ENCODE results near the gene PLCB3. TPM values are rescaled to one million over a fixed set of nuclear protein-coding genes. Genes with fewer than 3 reads are reported as not detected.

Gene PLCB3
- total RNA-seq, 2 experiments from 2014 or later: 18.1 to 20.4 TPM

DNA sequence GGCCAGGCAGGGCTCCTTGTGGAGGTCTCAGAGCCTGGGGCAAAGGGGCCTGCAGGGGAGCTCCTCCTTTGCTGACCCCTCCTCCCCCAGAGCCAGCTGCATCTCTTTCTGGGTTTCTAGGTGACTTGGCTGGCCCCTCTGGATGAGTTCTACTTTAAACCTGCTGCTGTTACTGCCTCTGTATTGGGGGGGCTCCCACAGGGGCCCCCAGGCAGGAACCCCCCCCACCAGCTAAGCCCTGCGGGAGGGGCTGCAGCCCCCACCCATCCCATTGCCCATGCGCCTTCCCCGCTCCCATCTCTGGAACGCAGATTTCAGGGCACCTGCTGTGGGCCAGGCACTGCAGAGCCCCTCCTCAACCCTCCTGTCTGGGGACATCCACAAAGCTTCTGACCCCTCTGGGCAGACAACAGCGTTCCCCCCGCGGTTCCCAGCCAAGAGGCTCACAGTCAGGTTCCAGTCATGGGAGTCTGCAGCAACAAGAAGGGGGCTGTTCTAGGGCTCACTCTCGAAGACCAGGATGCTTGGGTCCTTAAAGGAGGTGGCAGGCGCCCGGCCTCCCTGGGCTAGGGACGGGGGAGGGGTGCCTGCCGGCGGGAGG is 815 bp upstream of the PLCB3 start:
- H3K4me3 Mint-ChIP-seq: peak overlapping the region; percentile 76
- peaks cover 29% of the 10 kb centered on the region for H3K4me1 Mint-ChIP-seq
- H3K9me3 Mint-ChIP-seq (ENCODE audit: low read depth): no peaks in the 10 kb centered on the region
- peaks cover 2% of the 10 kb centered on the region for H3K36me3 Mint-ChIP-seq
- ATAC-seq (no peak), DNase-seq (no peak)
- H3K27me3 Mint-ChIP-seq: no peaks in the 10 kb centered on the region
- CTCF ChIA-PET: interaction anchor here (0.8 to 12.3 kb wide), 19 partner anchors 8 to 82 kb away, joined by 3 to 146 read pairs (median 7); partner anchors contain the start of genes BAD, CATSPERZ, ESRRA and FERMT3
- no peak overlapping the region for H3K27ac Mint-ChIP-seq

DNA sequence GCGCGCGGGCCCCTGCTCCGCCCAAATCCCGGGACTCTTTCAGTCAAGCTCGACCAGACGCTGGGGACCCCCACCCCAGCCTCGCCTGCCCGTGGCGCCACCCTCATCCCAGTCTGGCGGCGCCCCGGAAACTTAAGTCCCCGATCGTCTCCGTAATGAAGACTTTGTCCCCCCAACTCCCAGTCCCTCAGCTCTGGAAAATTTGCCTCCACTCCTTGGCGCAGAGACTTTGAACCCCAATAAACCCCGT is 348 bp downstream of the PLCB3 start:
- H3K27ac Mint-ChIP-seq: peak overlapping the region; percentile 69
- CTCF ChIA-PET: interaction anchor here (1.0 to 12.3 kb wide), 13 partner anchors 9 to 81 kb away, joined by 4 to 146 read pairs (median 12); partner anchors contain the start of genes BAD, CATSPERZ, ESRRA and FERMT3
- no peaks in the 10 kb centered on the region for H3K27me3 Mint-ChIP-seq
- H3K36me3 Mint-ChIP-seq: peaks cover 2% of the 10 kb centered on the region
- no peaks in the 10 kb centered on the region for H3K9me3 Mint-ChIP-seq (ENCODE audit: low read depth)
- H3K4me1 Mint-ChIP-seq: peaks cover 29% of the 10 kb centered on the region
- peak overlapping the region; percentile 89 for H3K4me3 Mint-ChIP-seq
- ATAC-seq: no peak
- DNase-seq: no peak

DNA sequence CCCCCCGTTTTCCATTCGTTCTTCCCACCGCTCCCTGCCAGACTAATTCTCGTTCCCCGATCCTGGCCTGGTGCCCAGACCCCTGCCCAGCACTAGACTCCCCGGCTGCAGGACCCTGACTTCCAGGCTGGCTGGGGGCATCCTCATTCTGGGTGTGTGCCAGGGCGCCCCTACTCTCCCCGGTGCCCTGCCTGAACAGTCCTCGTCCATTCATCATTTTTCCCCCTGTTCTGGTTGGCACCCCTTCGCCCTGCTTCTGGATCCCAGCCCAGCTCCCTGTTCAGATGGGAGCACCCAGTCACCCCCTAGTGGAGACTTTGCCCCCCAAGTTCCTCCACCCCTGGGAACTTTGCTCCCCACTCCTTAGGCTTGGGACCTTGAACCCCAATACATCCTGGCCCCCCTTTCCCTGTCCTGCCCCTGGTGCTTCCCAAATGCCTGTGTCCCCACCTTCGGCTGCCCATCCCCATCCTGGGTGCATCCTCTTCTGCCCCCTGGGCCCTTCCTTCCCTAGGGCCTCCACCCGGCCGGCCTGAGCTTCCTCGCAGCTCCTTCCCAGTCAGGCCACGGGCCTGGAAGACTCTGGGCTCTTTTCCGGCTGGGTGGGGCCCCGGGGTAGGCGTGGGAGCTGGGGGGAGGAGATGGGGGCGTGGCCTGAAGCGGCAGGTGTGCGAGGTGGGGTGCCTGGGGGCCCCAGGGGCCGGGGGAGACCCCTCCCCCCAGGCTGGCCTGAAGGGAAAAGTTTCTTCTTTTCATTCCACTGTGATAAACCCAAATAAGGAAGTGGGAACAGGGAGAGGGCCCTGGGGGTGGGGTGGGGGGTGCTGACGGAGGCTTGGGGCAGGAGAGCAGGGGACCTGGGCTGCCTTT is 908 bp downstream of the PLCB3 start:
- DNase-seq (no peak), ATAC-seq (no peak)
- CTCF ChIA-PET: interaction anchor here (0.6 to 12.3 kb wide), 13 partner anchors 8 to 536 kb away, joined by 3 to 146 read pairs (median 12); partner anchors contain the start of genes BAD, CATSPERZ, ESRRA and FERMT3
- H3K9me3 Mint-ChIP-seq (ENCODE audit: low read depth): no peaks in the 10 kb centered on the region
- peak overlapping the region; percentile 89 for H3K4me3 Mint-ChIP-seq
- no peaks in the 10 kb centered on the region for H3K27me3 Mint-ChIP-seq
- peak overlapping the region; percentile 69 for H3K27ac Mint-ChIP-seq
- H3K4me1 Mint-ChIP-seq: peaks cover 26% of the 10 kb centered on the region
- H3K36me3 Mint-ChIP-seq: peaks cover 2% of the 10 kb centered on the region

DNA sequence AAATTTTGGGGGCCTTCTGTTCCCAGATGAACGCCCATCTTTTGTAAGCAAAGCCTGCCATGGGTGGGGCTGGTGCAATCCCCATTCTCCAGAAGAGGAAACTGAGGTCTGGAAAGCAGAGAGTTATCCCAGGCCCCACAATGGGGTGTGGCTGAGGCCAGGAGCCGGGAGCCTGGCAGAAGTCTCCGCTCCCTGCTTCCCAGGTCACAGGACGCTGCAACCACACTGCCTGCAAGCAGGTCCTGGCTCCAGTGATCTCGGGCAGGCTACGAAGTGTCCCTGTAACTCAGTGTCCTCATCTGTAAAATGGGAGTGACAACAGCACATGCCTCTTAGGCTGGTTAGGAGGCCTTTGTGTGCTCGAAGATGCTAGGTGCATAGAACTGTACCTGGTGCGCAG is 1.7 kb downstream of the PLCB3 start:
- ATAC-seq (no peak), DNase-seq (no peak)
- CTCF ChIA-PET: interaction anchor here (1.1 to 4.7 kb wide), 6 partner anchors 11 to 48 kb away, joined by 5 to 68 read pairs (median 19); partner anchors contain the start of genes BAD, FKBP2 and GPR137
- Mint-ChIP-seq H3K9me3 (ENCODE audit: low read depth) (no peaks in the 10 kb centered on the region), H3K4me1 (peaks cover 23% of the 10 kb centered on the region), H3K36me3 (peaks cover 4% of the 10 kb centered on the region), H3K27ac (no peak overlapping the region), H3K27me3 (no peaks in the 10 kb centered on the region), H3K4me3 (no peak overlapping the region)

DNA sequence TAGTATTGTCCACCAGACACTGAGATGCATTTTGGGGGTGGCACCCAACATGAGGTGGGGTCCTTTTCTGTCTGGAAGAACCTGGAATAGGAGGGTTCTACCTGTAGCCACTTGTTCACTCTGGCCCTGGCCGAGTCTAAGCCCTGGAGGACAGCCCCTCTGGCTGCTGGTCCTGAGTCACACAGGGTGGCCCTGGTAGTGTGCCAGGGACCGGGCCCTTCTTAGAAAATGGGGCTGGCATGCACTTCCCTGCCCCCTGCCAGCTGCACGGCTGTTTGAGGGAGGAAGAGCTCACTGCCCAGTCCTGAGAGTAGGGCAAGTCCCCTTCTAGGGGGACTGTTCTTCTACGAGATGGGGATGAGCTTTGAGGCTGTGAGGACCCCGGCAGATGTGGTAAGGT is 2.2 kb downstream of the PLCB3 start:
- Mint-ChIP-seq H3K36me3 (peaks cover 4% of the 10 kb centered on the region), H3K27ac (no peak overlapping the region), H3K9me3 (ENCODE audit: low read depth) (no peaks in the 10 kb centered on the region), H3K4me1 (peaks cover 21% of the 10 kb centered on the region), H3K27me3 (no peaks in the 10 kb centered on the region), H3K4me3 (no peak overlapping the region)
- CTCF ChIA-PET: interaction anchor here (0.9 to 1.9 kb wide), 4 partner anchors 13 to 49 kb away, joined by 4 to 7 read pairs (median 5); partner anchors contain the start of gene BAD
- no peak for ATAC-seq
- DNase-seq: no peak

DNA sequence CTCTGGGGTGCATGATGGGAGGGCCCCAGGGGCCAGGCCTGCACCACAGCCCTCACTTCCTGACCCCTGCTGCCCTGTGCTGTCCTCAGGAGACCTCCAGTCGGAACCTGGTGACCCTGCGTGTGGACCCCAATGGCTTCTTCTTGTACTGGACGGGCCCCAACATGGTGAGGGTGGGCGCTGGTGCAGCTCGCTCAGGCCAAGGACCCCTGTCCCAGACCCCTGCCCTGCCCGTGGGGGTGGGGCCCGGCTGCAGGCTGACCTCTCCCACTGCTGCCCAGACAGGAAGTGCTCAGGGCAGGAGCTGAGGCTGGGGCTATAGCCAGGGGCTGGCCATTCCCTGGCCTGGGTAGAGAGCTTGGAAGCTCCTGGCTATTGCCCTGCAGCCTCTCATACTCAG is 3.0 kb downstream of the PLCB3 start:
- no peak overlapping the region for H3K27ac Mint-ChIP-seq
- DNase-seq (no peak), ATAC-seq (no peak)
- peaks cover 24% of the 10 kb centered on the region for H3K4me1 Mint-ChIP-seq
- no peaks in the 10 kb centered on the region for H3K27me3 Mint-ChIP-seq
- H3K9me3 Mint-ChIP-seq (ENCODE audit: low read depth): no peaks in the 10 kb centered on the region
- H3K4me3 Mint-ChIP-seq: no peak overlapping the region
- CTCF ChIA-PET: interaction anchor here (0.9 to 1.9 kb wide), 4 partner anchors 12 to 50 kb away, joined by 4 to 7 read pairs (median 5); partner anchors contain the start of gene BAD
- H3K36me3 Mint-ChIP-seq: peaks cover 5% of the 10 kb centered on the region

DNA sequence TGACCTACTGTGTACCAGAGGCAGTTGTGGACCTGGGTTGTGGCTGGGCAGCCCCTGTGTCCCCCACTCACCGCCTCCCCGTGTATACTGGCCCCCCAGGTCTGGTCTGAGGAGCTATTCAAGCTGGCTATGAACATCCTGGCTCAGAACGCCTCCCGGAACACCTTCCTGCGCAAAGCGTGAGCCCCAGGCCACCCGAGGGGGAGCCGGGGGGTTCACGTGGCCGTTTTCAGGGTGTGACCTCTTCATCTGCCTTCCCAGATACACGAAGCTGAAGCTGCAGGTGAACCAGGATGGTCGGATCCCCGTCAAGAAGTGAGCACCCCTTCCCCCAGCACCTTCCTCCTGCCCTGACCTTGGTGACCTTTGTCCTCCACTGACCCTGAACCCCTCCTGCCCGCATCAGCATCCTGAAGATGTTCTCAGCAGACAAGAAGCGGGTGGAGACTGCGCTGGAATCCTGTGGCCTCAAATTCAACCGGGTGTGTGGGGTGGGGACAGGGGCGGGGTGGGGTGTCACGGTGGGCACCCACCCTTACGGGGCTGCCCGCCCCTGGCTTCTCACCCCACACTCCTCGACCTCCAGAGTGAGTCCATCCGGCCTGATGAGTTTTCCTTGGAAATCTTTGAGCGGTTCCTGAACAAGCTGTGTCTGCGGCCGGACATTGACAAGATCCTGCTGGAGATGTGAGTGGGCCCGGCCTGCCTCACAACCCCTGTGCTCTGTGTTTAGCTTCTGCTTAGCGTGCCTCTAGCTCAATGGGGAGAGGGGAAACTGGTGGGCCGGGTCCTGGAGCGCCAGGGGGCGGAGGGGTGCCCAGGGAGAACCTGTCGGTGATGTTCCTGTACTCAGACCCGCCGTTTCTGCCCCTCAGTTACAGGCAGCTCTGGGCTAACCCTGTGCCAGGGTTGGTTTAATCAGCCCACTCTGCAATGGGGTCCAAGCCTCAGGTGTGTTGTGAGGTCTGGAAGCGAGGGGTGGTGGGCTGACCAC is 4.1 kb downstream of the PLCB3 start:
- no peaks in the 10 kb centered on the region for H3K9me3 Mint-ChIP-seq (ENCODE audit: low read depth)
- peaks cover 9% of the 10 kb centered on the region for H3K36me3 Mint-ChIP-seq
- peaks cover 27% of the 10 kb centered on the region for H3K4me1 Mint-ChIP-seq
- no peaks in the 10 kb centered on the region for H3K27me3 Mint-ChIP-seq
- DNase-seq: no peak
- H3K4me3 Mint-ChIP-seq: no peak overlapping the region
- ATAC-seq: no peak
- CTCF ChIA-PET: interaction anchor here (1.0 to 1.6 kb wide), 4 partner anchors 11 to 51 kb away, joined by 3 to 7 read pairs (median 5); no protein-coding TSS in a partner anchor
- no peak overlapping the region for H3K27ac Mint-ChIP-seq

DNA sequence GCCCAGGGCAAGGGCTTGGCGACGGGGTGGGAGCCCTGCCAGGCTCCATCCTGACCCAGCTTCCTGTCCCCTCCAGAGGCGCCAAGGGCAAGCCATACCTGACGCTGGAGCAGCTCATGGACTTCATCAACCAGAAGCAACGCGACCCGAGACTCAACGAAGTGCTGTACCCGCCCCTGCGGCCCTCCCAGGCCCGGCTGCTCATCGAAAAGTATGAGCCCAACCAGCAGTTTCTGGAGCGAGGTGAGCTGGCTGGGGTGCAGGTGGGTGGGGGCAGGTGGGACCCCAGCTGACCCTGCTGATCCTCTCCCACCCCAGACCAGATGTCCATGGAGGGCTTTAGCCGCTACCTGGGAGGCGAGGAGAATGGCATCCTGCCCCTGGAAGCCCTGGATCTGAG is 5.0 kb downstream of the PLCB3 start:
- ATAC-seq (no peak), DNase-seq (no peak)
- no peak overlapping the region for H3K27ac Mint-ChIP-seq
- no peak overlapping the region for H3K4me3 Mint-ChIP-seq
- peaks cover 25% of the 10 kb centered on the region for H3K4me1 Mint-ChIP-seq
- CTCF ChIA-PET: interaction anchor here (1.0 to 1.5 kb wide), 3 partner anchors 12 to 52 kb away, joined by 3 to 5 read pairs (median 5); no protein-coding TSS in a partner anchor
- peaks cover 9% of the 10 kb centered on the region for H3K36me3 Mint-ChIP-seq
- H3K9me3 Mint-ChIP-seq (ENCODE audit: low read depth): no peaks in the 10 kb centered on the region
- H3K27me3 Mint-ChIP-seq: no peaks in the 10 kb centered on the region

DNA sequence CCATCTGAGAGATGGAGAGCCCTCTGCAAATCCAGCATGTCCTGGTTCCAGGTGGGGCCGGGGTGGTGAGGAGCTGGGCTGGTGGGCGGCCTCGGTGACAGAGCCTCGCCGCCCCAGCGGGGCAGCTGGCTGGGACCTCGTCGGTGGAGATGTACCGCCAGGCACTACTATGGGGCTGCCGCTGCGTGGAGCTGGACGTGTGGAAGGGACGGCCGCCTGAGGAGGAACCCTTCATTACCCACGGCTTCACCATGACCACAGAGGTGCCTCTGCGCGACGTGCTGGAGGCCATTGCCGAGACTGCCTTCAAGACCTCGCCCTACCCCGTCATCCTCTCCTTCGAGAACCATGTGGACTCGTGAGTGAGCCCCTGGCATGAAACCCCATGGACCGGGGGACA is 7.0 kb downstream of the PLCB3 start:
- H3K27ac Mint-ChIP-seq: no peak overlapping the region
- H3K9me3 Mint-ChIP-seq (ENCODE audit: low read depth): no peaks in the 10 kb centered on the region
- CTCF ChIA-PET: interaction anchor here (1.0 to 1.7 kb wide), 5 partner anchors 8 to 69 kb away, joined by 3 to 6 read pairs (median 3); partner anchors contain the start of gene FKBP2
- ATAC-seq (no peak), DNase-seq (no peak)
- no peaks in the 10 kb centered on the region for H3K27me3 Mint-ChIP-seq
- H3K4me1 Mint-ChIP-seq: peaks cover 19% of the 10 kb centered on the region
- H3K4me3 Mint-ChIP-seq: no peak overlapping the region
- H3K36me3 Mint-ChIP-seq: peaks cover 17% of the 10 kb centered on the region

DNA sequence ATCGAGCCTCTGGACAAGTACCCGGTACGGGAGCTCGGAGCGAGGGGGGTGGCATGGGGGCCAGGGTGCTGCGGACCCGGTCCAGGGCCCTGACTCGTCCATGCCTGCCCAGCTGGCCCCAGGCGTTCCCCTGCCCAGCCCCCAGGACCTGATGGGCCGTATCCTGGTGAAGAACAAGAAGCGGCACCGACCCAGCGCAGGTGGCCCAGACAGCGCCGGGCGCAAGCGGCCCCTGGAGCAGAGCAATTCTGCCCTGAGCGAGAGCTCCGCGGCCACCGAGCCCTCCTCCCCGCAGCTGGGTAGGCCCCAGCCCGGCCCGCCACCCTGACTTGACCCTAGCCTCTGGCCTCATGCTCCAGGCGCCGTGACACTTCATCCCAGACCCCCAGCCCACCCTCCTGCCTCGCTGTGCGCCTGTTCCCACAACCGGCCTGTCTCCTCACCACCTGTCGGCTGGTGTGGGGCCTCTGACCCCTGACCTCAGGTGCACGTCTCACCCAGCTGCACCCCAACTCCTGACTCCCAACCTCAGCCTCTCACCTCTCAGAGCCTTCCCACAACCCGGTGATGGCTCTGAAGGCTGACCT is 7.7 kb downstream of the PLCB3 start:
- no peak overlapping the region for H3K27ac Mint-ChIP-seq
- H3K4me1 Mint-ChIP-seq: peaks cover 13% of the 10 kb centered on the region
- H3K36me3 Mint-ChIP-seq: peaks cover 17% of the 10 kb centered on the region
- CTCF ChIA-PET: interaction anchor here (1.1 to 1.7 kb wide), 4 partner anchors 9 to 69 kb away, joined by 3 to 6 read pairs (median 3); no protein-coding TSS in a partner anchor
- H3K27me3 Mint-ChIP-seq: no peaks in the 10 kb centered on the region
- no peak overlapping the region for H3K4me3 Mint-ChIP-seq
- DNase-seq: no peak
- H3K9me3 Mint-ChIP-seq (ENCODE audit: low read depth): no peaks in the 10 kb centered on the region
- no peak for ATAC-seq

DNA sequence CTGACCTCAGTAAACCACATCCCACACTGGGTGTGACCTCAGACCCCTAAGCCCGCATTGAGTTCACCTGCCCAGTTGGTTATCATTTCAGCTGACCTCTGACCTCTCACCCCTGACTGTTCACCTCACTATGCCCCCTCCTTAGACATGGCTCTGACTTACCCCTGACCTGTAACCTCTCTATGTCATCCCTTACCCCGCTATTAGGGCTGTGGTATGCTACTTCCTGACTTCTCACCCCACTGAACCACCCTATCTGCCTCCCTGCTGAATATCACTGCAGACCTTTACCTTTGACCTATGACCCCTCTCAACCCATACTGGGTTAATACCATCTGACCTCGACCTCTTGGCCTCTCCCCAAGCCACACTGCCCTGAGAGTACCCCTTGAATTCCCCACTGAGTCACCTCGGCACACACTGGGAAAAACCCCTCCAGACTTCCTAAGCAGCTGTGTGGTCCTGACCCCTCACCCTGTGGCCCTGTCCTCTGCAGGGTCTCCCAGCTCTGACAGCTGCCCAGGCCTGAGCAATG is 8.3 kb downstream of the PLCB3 start:
- Mint-ChIP-seq H3K27me3 (no peaks in the 10 kb centered on the region), H3K36me3 (peaks cover 17% of the 10 kb centered on the region), H3K4me3 (no peak overlapping the region), H3K4me1 (peaks cover 11% of the 10 kb centered on the region), H3K9me3 (ENCODE audit: low read depth) (no peaks in the 10 kb centered on the region), H3K27ac (peak overlapping the region; percentile 49)
- no peak for DNase-seq
- CTCF ChIA-PET: interaction anchor here (1.2 to 2.3 kb wide), 3 partner anchors 8 to 52 kb away, joined by 3 to 7 read pairs (median 4); no protein-coding TSS in a partner anchor
- ATAC-seq: no peak

DNA sequence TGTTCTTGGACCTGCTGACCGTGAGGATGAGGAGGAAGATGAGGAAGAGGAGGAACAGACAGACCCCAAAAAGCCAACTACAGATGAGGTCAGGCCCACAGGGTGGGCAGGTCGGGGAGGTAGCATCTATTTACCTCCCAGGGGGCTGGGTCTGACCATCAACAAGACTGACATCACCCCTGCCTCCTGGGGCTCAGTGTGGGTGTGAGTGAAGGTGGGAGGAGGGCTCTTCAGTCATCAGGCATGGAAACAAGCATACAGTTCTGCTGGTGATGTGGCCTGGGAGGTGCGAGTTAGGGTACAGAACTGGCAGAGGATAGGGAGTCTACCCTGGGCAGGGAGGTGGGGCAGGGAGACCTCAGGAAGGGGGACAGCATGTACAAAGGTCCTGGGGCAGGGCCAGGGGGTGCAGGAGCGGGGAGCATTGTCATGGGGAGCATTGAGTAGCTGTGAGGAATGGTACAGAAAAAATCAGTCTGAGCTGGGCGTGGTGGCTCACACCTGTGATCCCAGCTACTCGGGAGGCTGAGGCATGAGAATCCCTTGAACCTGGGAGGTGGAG is 8.9 kb downstream of the PLCB3 start:
- ATAC-seq (peak; percentile 18), DNase-seq (no peak)
- Mint-ChIP-seq H3K27ac (peak overlapping the region; percentile 13), H3K36me3 (peaks cover 16% of the 10 kb centered on the region), H3K4me3 (no peak overlapping the region), H3K27me3 (no peaks in the 10 kb centered on the region), H3K9me3 (ENCODE audit: low read depth) (no peaks in the 10 kb centered on the region), H3K4me1 (peaks cover 11% of the 10 kb centered on the region)
- CTCF ChIA-PET: interaction anchor here (1.3 to 2.3 kb wide), 2 partner anchors 8 to 10 kb away, joined by 4 to 7 read pairs; no protein-coding TSS in a partner anchor

Data from activated CD8-positive, alpha-beta memory T cell treated with anti-CD3 and anti-CD28 coated beads, Interleukin-2, amount 10 ng/mL, durations not matched to agents 7 days and 5 days (primary cell).